CD4-positive, alpha-beta T cell treated with Interleukin-15 for 1 hour (primary cell): ENCODE results near the gene YTHDC2.
"Not testable (repeated sequence)": the region's sequence is repeated elsewhere in the genome, so short reads cannot be mapped to it uniquely, and the experiment has no call there.

ENCODE experiments used
- DNase-seq: peaks from one replicate; pipeline ENCODE4 v3.0.0-alpha.2; 2020

Gene YTHDC2

GRCh38 chr5:113520899-113521298, 7.4 kb downstream of the YTHDC2 start:
- DNase-seq, result no peak

GRCh38 chr5:113523168-113523567, 9.7 kb downstream of the YTHDC2 start:
- no peak for DNase-seq

GRCh38 chr5:113524927-113525326, 11.4 kb downstream of the YTHDC2 start:
- DNase-seq, result no peak

GRCh38 chr5:113526421-113526820, 12.9 kb downstream of the YTHDC2 start:
- no peak for DNase-seq

GRCh38 chr5:113527746-113528145, 14.3 kb downstream of the YTHDC2 start:
- no peak for DNase-seq

GRCh38 chr5:113531481-113532159, 18.1 kb downstream of the YTHDC2 start:
- DNase-seq, result no peak

- DNase-seq, result no peak
Observed at GRCh38 chr5:113538313-113538712, 24.8 kb downstream of the YTHDC2 start.

GRCh38 chr5:113546703-113547183, 33.2 kb downstream of the YTHDC2 start:
- no peak for DNase-seq

GRCh38 chr5:113548396-113548795, 34.9 kb downstream of the YTHDC2 start:
- DNase-seq, result no peak

GRCh38 chr5:113552137-113552536, 38.6 kb downstream of the YTHDC2 start:
- DNase-seq, result no peak

- no peak for DNase-seq
Observed at GRCh38 chr5:113552620-113553019, 39.1 kb downstream of the YTHDC2 start.

- DNase-seq, result no peak
Observed at GRCh38 chr5:113562828-113563400, 49.4 kb downstream of the YTHDC2 start.

- no peak for DNase-seq
Observed at GRCh38 chr5:113569396-113569795, 55.9 kb downstream of the YTHDC2 start.

GRCh38 chr5:113572716-113573115, 59.2 kb downstream of the YTHDC2 start:
- DNase-seq, result no peak

- DNase-seq, result no peak
Observed at GRCh38 chr5:113574417-113574816, 60.9 kb downstream of the YTHDC2 start.

GRCh38 chr5:113575074-113575473, 61.6 kb downstream of the YTHDC2 start:
- DNase-seq, result no peak

- no peak for DNase-seq
Observed at GRCh38 chr5:113578091-113578490, 64.6 kb downstream of the YTHDC2 start.

- DNase-seq, result no peak
Observed at GRCh38 chr5:113581388-113581787, 67.9 kb downstream of the YTHDC2 start.

- DNase-seq, result no peak
Observed at GRCh38 chr5:113598150-113598549, 84.7 kb downstream of the YTHDC2 start.

- no peak for DNase-seq
Observed at GRCh38 chr5:113598926-113599325, 85.4 kb downstream of the YTHDC2 start.

- no peak for DNase-seq
Observed at GRCh38 chr5:113600255-113600905, 86.9 kb downstream of the YTHDC2 start.

GRCh38 chr5:113601423-113601822, 87.9 kb downstream of the YTHDC2 start:
- no peak for DNase-seq

GRCh38 chr5:113603246-113603645, 89.8 kb downstream of the YTHDC2 start:
- DNase-seq, result not testable (repeated sequence)
